Lung (tissue), 12 donors: ENCODE measurements around the gene IL16. TPM values are rescaled to one million over a fixed set of nuclear protein-coding genes. Genes with fewer than 3 reads are reported as not detected.

Experiments used
- ATAC-seq: fragments of 200-7000 bp; cut with Tn5 transposase; one replicate; pipeline ENCODE4 v1.9.1; 2020; ENCODE audit warnings: moderate number of reproducible peaks; ENCODE audit not compliant: insufficient read depth, low FRiP score
- DNase-seq, 3 donors: peaks; one replicate each; pipeline ENCODE4 v3.0.0-alpha.2; 2013 to 2017
- H3K27ac ChIP-seq, 2 donors: one replicate each; pipeline ENCODE4 v1.5.1; 2013; ENCODE audit warnings: mild to moderate bottlenecking in 2 of 2, moderate library complexity in 2 of 2, control low read depth in 1 of 2, inconsistent platforms in 1 of 2, low read depth in 1 of 2, low read length in 1 of 2
- H3K27me3 ChIP-seq, 3 donors: one replicate each; pipeline ENCODE4 v1.5.1; 2013; ENCODE audit warnings: low read length in 2 of 3; ENCODE audit not compliant: control insufficient read depth in 3 of 3, insufficient read depth in 3 of 3
- H3K36me3 ChIP-seq, 4 donors: one replicate each; pipeline ENCODE4 v1.5.1; 2013; ENCODE audit warnings: low read length in 4 of 4, mild to moderate bottlenecking in 1 of 4, moderate library complexity in 1 of 4; ENCODE audit not compliant: control insufficient read depth in 4 of 4, insufficient read depth in 4 of 4
- H3K4me1 ChIP-seq, 5 donors: one replicate each; pipeline ENCODE4 v1.5.1; 2013; ENCODE audit warnings: low read length in 5 of 5, mild to moderate bottlenecking in 2 of 5, moderate library complexity in 1 of 5; ENCODE audit not compliant: control insufficient read depth in 5 of 5, insufficient read depth in 5 of 5
- H3K4me3 ChIP-seq: one replicate; pipeline ENCODE4 v1.5.1; 2013; ENCODE audit warnings: mild to moderate bottlenecking, control low read depth, moderate library complexity
- H3K9ac ChIP-seq, 2 donors: one replicate each; pipeline ENCODE4 v1.5.1; 2013; ENCODE audit warnings: low read length in 2 of 2, control low read depth in 1 of 2; ENCODE audit not compliant: insufficient read depth in 1 of 2
- H3K9me3 ChIP-seq, 4 donors: one replicate each; pipeline ENCODE4 v1.5.1; 2013; ENCODE audit warnings: low read length in 3 of 4, mild to moderate bottlenecking in 1 of 4, moderate library complexity in 1 of 4; ENCODE audit not compliant: control insufficient read depth in 4 of 4, insufficient read depth in 3 of 4
- CTCF ChIP-seq: IDR thresholded peaks from 2 replicates; pipeline ENCODE4 v1.5.1; 2012; ENCODE audit warnings: mild to moderate bottlenecking; ENCODE audit errors: control extremely low read depth, extremely low read depth
- WGBS, 2 donors: extraction: QIAGEN DNeasy Blood & Tissue Kit; methylation state at CpG; one replicate each; pipeline ENCODE4 v1.1.7; 2013; 5-methylcytosine and 5-hydroxymethylcytosine counted together
- polyA plus RNA-seq, 2 donors: library from polyadenylated mRNA; stranded (reverse); fragments of 200-250 nt; gene quantifications; one replicate each; pipeline ENCODE4 v1.2.1, GENCODE V29; 2013
- total RNA-seq, 2 donors: library from RNA; depleted of rRNA in 1 of 2; stranded (reverse); fragments of >200 nt in 1 of 2; gene quantifications; one replicate each; pipeline ENCODE4 v1.2.1, GENCODE V29; 2014 to 2021
- donor health status: control.
- donor health status: control.
- donor health status: Bipolar disorder and iron deficiency.
- donor health status: healthy.
- donor health status: DM: yes; HTN: yes; CAD: no.

The IL16 gene
- total and polyA plus RNA-seq, 4 donors, result 18.8 to 45.4 (median 24.4) TPM

GRCh38 chr15:81310480-81310879 lies 113.8 kb downstream of the IL16 start:
- 96% methylated on average over 5 of the region's 5 CpGs for WGBS, 2 donors
- H3K4me3 ChIP-seq, result no peak overlapping the region

GRCh38 chr15:81311752-81312464 lies 115.2 kb downstream of the IL16 start:
- peak; percentile 42 for ATAC-seq
- WGBS, 2 donors, result 39 to 74% methylated on average over 10 of the region's 10 CpGs
- Histone ChIP-seq H3K27me3 (no peaks in the 10 kb centered on the region), H3K9ac (no peak overlapping the region), H3K4me1 (peaks cover 0 to 9% (median 4%) of the 10 kb centered on the region in 5 donors), H3K27ac (peak overlapping the region; percentile 34 to 89), H3K4me3 (no peak overlapping the region), H3K36me3 (peaks cover 0 to 22% (median 15%) of the 10 kb centered on the region in 4 donors), H3K9me3 (peaks cover 0 to 2% (median 0%) of the 10 kb centered on the region in 4 donors)
- no peak for DNase-seq
- no peak for TF ChIP-seq CTCF

More at GRCh38 chr15:81310480-81310879, 113.8 kb downstream of the IL16 start:
- H3K9ac ChIP-seq, result no peak overlapping the region
- peaks cover 0 to 2% (median 0%) of the 10 kb centered on the region in 4 donors for H3K9me3 ChIP-seq
- H3K36me3 ChIP-seq, result peaks cover 0 to 34% (median 18%) of the 10 kb centered on the region in 4 donors
- H3K4me1 ChIP-seq, result peaks cover 0 to 9% (median 4%) of the 10 kb centered on the region in 5 donors
- no peak for TF ChIP-seq CTCF
- no peaks in the 10 kb centered on the region for H3K27me3 ChIP-seq
- peak overlapping the region in 1 of 2 donors; percentile 26 for H3K27ac ChIP-seq
- ATAC-seq (no peak), DNase-seq (no peak)

- Histone ChIP-seq H3K27me3 (no peaks in the 10 kb centered on the region), H3K27ac (peak overlapping the region in 1 of 2 donors; percentile 34), H3K4me3 (no peak overlapping the region), H3K9me3 (peaks cover 0 to 2% (median 0%) of the 10 kb centered on the region in 4 donors), H3K36me3 (peaks cover 0 to 26% (median 15%) of the 10 kb centered on the region in 4 donors), H3K4me1 (peaks cover 0 to 9% (median 4%) of the 10 kb centered on the region in 5 donors), H3K9ac (no peak overlapping the region)
- no peak for TF ChIP-seq CTCF
- DNase-seq (peak; percentile 66 to 91 (median 85)), ATAC-seq (peak; percentile 66)
- 72 to 73% methylated on average over 22 of the region's 22 CpGs for WGBS, 2 donors
Observed at GRCh38 chr15:81312790-81313543, 116.3 kb downstream of the IL16 start.
